NCI-H82 treated with DMSO at 0.1 percent for 48 hours (cell line): Measurements from ENCODE around the gene CPEB2.

Experiments
- DNase-seq: peaks from one replicate; lab custom pipeline; 2025; ENCODE audit not compliant: unreplicated experiment; lab: John Stamatoyannopoulos, UW

Gene CPEB2

GRCh38 chr4:15116509-15117079 is 114.3 kb downstream of the CPEB2 start:
- DNase-seq = no peak

GRCh38 chr4:15117270-15117946 is 115.1 kb downstream of the CPEB2 start:
- no peak for DNase-seq

- DNase-seq = no peak
These were observed 116.0 kb downstream of the CPEB2 start for GRCh38 chr4:15118292-15118691.
